ENCODE data around the gene SRSF10. TPM values are rescaled to one million over a fixed set of nuclear protein-coding genes. Genes with fewer than 3 reads are reported as not detected.

The SRSF10 gene
- total RNA-seq, 4 donors from 2014 or later, result 53.6 to 89.7 (median 56.6) TPM

- peaks cover 9 to 20% (median 17%) of the 10 kb centered on the region in 4 donors for H3K4me1 ChIP-seq
- no peaks in the 10 kb centered on the region for H3K27me3 ChIP-seq
- 36% methylated on average over 8 of the region's 8 CpGs for WGBS
- DNase-seq (ENCODE audit: extremely low spot score), result no peak
- intact Hi-C loops (cut with DNase I), result no loop called here
- no peak for TF ChIP-seq POLR2A (IDR thresholded peaks at IDR 0.05; ENCODE audit: low read depth)
- TF ChIP-seq, protein P1, sequence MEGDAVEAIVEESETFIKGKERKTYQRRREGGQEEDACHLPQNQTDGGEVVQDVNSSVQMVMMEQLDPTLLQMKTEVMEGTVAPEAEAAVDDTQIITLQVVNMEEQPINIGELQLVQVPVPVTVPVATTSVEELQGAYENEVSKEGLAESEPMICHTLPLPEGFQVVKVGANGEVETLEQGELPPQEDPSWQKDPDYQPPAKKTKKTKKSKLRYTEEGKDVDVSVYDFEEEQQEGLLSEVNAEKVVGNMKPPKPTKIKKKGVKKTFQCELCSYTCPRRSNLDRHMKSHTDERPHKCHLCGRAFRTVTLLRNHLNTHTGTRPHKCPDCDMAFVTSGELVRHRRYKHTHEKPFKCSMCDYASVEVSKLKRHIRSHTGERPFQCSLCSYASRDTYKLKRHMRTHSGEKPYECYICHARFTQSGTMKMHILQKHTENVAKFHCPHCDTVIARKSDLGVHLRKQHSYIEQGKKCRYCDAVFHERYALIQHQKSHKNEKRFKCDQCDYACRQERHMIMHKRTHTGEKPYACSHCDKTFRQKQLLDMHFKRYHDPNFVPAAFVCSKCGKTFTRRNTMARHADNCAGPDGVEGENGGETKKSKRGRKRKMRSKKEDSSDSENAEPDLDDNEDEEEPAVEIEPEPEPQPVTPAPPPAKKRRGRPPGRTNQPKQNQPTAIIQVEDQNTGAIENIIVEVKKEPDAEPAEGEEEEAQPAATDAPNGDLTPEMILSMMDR (IDR thresholded peaks at IDR 0.05), result no peak
- TF ChIP-seq POLR2AphosphoS5 (IDR thresholded peaks at IDR 0.05), result no peak
- no peak for TF ChIP-seq EP300 (IDR thresholded peaks at IDR 0.05)
- no peaks in the 10 kb centered on the region for H3K9me3 ChIP-seq
- H3K4me3 ChIP-seq, result no peak overlapping the region
- no peak overlapping the region for H3K27ac ChIP-seq (replicated peaks in 1 of 4)
- no peaks in the 10 kb centered on the region for H3K36me3 ChIP-seq
These were observed 56.3 kb downstream of the SRSF10 start for GRCh38 chr1:23923592-23924499.

DNA sequence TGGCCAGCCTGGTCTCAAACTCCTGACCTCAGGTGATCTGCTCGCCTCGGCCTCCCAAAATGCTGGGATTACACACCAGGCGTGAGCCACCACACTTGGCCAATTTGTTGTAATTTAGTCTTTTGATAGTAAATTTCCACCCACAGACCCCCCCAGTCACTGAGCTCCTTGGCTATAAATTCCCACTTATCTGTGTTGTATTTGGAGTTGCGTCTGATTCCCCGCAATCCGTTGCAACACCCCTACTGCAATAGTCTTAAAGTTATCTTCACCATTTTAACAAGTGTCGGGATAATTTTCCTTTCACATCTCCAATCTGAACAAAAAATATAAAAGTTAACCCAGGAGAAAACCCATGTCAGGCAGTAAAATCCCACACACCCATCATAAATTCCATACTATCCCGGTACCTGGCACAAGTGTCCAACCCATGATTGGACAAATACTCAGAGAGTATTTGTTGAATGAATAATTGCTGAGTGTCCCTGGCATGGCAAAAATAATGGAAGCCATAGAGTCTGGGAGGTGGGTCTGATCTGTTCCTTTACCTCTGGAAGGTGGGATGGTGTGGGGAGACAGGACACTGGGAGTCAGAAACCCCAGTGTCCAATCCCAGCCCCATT lies 57.7 kb downstream of the SRSF10 start:
- 87% methylated on average over 8 of the region's 8 CpGs for whole genome bisulfite sequencing
- no peaks in the 10 kb centered on the region for H3K9me3 ChIP-seq
- peaks cover 9 to 20% (median 17%) of the 10 kb centered on the region in 4 donors for H3K4me1 ChIP-seq
- H3K27me3 ChIP-seq, result no peaks in the 10 kb centered on the region
- DNase-seq (ENCODE audit: extremely low spot score), result no peak
- H3K36me3 ChIP-seq, result no peaks in the 10 kb centered on the region
- intact Hi-C loops (cut with DNase I), result no loop called here
- TF ChIP-seq POLR2A (IDR thresholded peaks at IDR 0.05; ENCODE audit: low read depth) (no peak), EP300 (IDR thresholded peaks at IDR 0.05) (no peak), POLR2AphosphoS5 (IDR thresholded peaks at IDR 0.05) (no peak)
- TF ChIP-seq, protein P1 (IDR thresholded peaks at IDR 0.05), result no peak
- no peak overlapping the region for H3K4me3 ChIP-seq
- H3K27ac ChIP-seq (replicated peaks in 1 of 4), result no peak overlapping the region

DNA sequence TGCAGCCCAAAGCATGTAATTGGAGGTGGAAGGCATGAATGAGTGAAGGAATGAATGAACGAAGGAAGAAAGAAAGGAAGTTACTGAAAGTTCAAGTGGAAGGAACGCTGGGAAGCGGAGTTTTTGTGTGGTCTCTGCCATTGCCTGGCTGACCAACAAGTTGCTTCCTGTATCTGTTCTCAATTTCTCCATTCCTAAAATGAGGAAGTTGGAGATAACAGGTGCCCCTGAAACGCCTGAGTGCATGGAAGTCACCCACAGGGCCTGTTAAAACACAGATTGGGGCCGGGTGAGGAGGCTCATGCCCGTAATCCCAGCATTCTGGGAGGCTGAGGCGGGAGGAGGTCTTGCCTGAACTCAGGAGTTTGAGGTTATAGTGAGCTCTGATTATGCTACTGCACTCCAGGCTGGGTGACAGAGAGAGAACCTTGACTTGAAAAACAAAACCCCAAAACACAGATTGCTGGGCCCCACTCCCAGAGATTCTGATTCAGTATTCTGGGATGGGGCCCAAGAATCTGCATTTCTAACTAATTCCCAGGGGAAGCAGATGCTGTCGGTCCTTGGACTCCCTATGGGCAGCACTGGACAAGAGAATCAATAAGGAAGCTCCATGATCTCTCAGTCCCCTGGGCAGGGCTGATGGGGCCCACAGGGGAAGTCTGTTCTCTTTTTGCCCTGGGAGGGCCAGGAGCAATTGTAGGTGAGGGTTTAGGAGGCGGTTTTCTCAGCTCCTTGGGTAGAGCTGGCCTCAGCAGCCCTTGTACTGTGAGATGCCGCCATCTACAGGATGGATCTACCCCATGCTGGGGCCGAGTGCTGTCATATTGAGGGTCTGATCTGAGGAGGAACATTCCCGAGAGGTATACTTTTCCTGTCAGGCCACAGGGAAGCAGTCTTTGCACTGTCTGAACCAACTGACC lies 63.7 kb downstream of the SRSF10 start:
- intact Hi-C loops (cut with DNase I), result no loop called here
- 56% methylated on average over 11 of the region's 12 CpGs for WGBS
- H3K36me3 ChIP-seq, result no peaks in the 10 kb centered on the region
- peaks cover 9 to 20% (median 17%) of the 10 kb centered on the region in 4 donors for H3K4me1 ChIP-seq
- no peak overlapping the region for H3K4me3 ChIP-seq
- H3K27ac ChIP-seq (replicated peaks in 1 of 4), result peak overlapping the region in 1 of 4 donors; percentile 6
- DNase-seq (ENCODE audit: extremely low spot score), result no peak
- no peaks in the 10 kb centered on the region for H3K9me3 ChIP-seq
- peaks cover 0 to 8% (median 0%) of the 10 kb centered on the region in 4 donors for H3K27me3 ChIP-seq
- TF ChIP-seq, protein P1 (IDR thresholded peaks at IDR 0.05), result peak; percentile 49 to 72 (median 64)
- TF ChIP-seq POLR2A (IDR thresholded peaks at IDR 0.05; ENCODE audit: low read depth), result no peak
- TF ChIP-seq POLR2AphosphoS5 (IDR thresholded peaks at IDR 0.05), result peak in 1 of 2 donors; percentile 13

GRCh38 chr1:23915466-23915865 lies 64.7 kb downstream of the SRSF10 start:
- Histone ChIP-seq H3K36me3 (no peaks in the 10 kb centered on the region), H3K27ac (replicated peaks in 1 of 4) (no peak overlapping the region), H3K27me3 (peaks cover 0 to 15% (median 0%) of the 10 kb centered on the region in 4 donors), H3K4me3 (no peak overlapping the region), H3K9me3 (no peaks in the 10 kb centered on the region), H3K4me1 (peaks cover under 1 to 12% (median 11%) of the 10 kb centered on the region in 4 donors)
- TF ChIP-seq POLR2A (IDR thresholded peaks at IDR 0.05; ENCODE audit: low read depth), result no peak
- TF ChIP-seq POLR2AphosphoS5 (IDR thresholded peaks at IDR 0.05), result no peak
- TF ChIP-seq, protein P1 (IDR thresholded peaks at IDR 0.05), result no peak
- no peak for TF ChIP-seq EP300 (IDR thresholded peaks at IDR 0.05)
- WGBS, result 93% methylated on average over 5 of the region's 5 CpGs
- no peak for DNase-seq (ENCODE audit: extremely low spot score)
- intact Hi-C loops (cut with DNase I), result loop anchor here (2.0 kb wide), 1 partner anchor 143 kb away; no protein-coding TSS in a partner anchor

All from esophagus muscularis mucosa (tissue), 4 donors.